H1 (cell line): Measurements from ENCODE around the gene MORC4. TPM values are rescaled to one million over a fixed set of nuclear protein-coding genes. Genes with fewer than 3 reads are reported as not detected.

ENCODE experiments used
- RAD21 ChIP-seq, 2 experiments: IDR thresholded peaks in 1 of 2; conservative IDR thresholded peaks in 1 of 2; 2 replicates each; pipeline ENCODE4 v1.6.1; 2011; ENCODE audit warnings: low read depth in 2 of 2, low read length in 2 of 2, improper control_type of control experiment in 1 of 2, inconsistent platforms in 1 of 2, mild to moderate bottlenecking in 1 of 2, moderate library complexity in 1 of 2
- polyA plus RNA-seq, 7 experiments: library from polyadenylated mRNA; depleted of rRNA in 3 of 7; stranded (reverse) in 5 of 7; unstranded in 2 of 7; fragments of >200 nt in 5 of 7; fragments of 200-250 nt in 2 of 7; gene quantifications; 1 replicate in 5 of 7; 2 replicates in 1 of 7; 4 replicates in 1 of 7; pipeline versions ENCODE4 v1.2.1 to v1.2.3, GENCODE V29; 2011 to 2013; ENCODE audit warnings: missing spikeins in 2 of 7, mixed read lengths in 2 of 7
- total RNA-seq: library from RNA; stranded (reverse); fragmentation: NEBNext Ultra II Directional; extraction: Animal tissue kit (Norgen Biotek cat#: 25700); gene quantifications from 2 replicates; pipeline ENCODE4 v1.2.1, GENCODE V29; 2021

MORC4 gene
- total and polyA plus RNA-seq, 2 of the 8 experiments (the other 6 are each of a cell fraction or from before 2014, with no cell fraction given), result 1.4 to 2.5 TPM

DNA sequence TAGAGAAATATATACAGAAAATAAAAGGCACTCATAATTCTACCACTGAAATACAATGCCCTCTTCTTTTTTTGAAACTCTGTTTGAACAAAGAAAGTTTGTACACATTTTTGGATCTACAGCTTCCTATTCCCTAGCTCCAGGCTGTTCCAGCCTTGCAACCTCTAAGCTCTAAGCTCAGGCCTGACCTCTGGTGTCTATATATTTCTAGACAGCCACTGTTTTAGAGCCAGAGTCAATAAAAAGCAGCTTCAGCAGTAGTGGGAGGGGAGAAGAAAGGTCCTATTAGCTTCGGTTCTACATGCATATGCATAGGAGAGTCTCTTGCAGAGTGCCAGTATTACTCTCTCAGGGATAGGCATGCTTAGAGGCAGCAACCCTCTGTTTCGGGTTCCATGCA lies 40.1 kb downstream of the MORC4 start (continued):
- TF ChIP-seq RAD21 (IDR thresholded peaks at IDR 0.05 in 1 of 2, conservative IDR thresholded peaks at IDR 0.05 in 1 of 2; ENCODE audit: low read depth in 2 of 2, low read length in 2 of 2), result peak; percentile 27 to 47
